Right lobe of liver (tissue), 6 donors: Measurements from ENCODE around the gene MAP3K7. TPM values are rescaled to one million over a fixed set of nuclear protein-coding genes. Genes with fewer than 3 reads are reported as not detected.

Source experiments
- ATAC-seq, 4 donors: fragments of 200-7000 bp; cut with Tn5 transposase; one replicate each; pipeline ENCODE4 v1.9.1; 2020; ENCODE audit warnings: mild to moderate bottlenecking in 4 of 4, moderate library complexity in 4 of 4
- DNase-seq, 3 donors: peaks; one replicate each; pipeline ENCODE4 v3.0.0-alpha.2; 2020
- H3K27ac ChIP-seq, 3 donors: fragments of 200-600 bp; one replicate each; pipeline ENCODE4 v1.8.0; 2022
- H3K27me3 ChIP-seq, 2 donors: fragments of 200-600 bp; one replicate each; pipeline ENCODE4 v1.8.0; 2022
- H3K36me3 ChIP-seq, 4 donors: fragments of 200-600 bp; sonication (generic) in 1 of 4; one replicate each; pipeline versions ENCODE4 v1.5.1 to v1.8.0; 2017 to 2022; ENCODE audit warnings: control low read depth in 1 of 4
- H3K4me1 ChIP-seq, 4 donors: fragments of 200-600 bp; sonication (generic) in 1 of 4; one replicate each; pipeline versions ENCODE4 v1.5.1 to v1.8.0; 2017 to 2022; ENCODE audit warnings: control low read depth in 1 of 4
- H3K4me3 ChIP-seq, 3 donors: fragments of 200-600 bp; one replicate each; pipeline ENCODE4 v1.8.0; 2022
- H3K9me3 ChIP-seq, 4 donors: fragments of 200-600 bp; sonication (generic) in 1 of 4; one replicate each; pipeline versions ENCODE4 v1.5.1 to v1.8.0; 2017 to 2022; ENCODE audit warnings: control low read depth in 1 of 4
- POLR2A ChIP-seq: fragments of 450-650 bp; IDR thresholded peaks from one replicate; pipeline ENCODE4 v1.6.1; 2017; ENCODE audit warnings: antibody characterized with exemption, mild to moderate bottlenecking
- WGBS: methylation state at CpG from one replicate; pipeline ENCODE4 v1.1.6; 2018; ENCODE audit warnings: low coverage, low lambda C conversion rate; ENCODE audit not compliant: insufficient coverage; ENCODE audit errors: missing lambda C conversion rate; 5-methylcytosine and 5-hydroxymethylcytosine counted together
- intact Hi-C, 2 donors: fragments of 100-400 bp; cut with DNase I; formaldehyde crosslinking; loops; one replicate each; pipeline versions ENCODE4 v1.11.2 to v1.14.1; 2022
- total RNA-seq, 6 experiments: library from RNA; depleted of rRNA in 2 of 6; stranded (reverse); fragments of >200 nt in 2 of 6; fragmentation: NEBNext Ultra II Directional in 3 of 6; extraction: Animal tissue kit (Norgen Biotek cat#: 25700) in 3 of 6; gene quantifications; one replicate each; pipeline versions ENCODE4 v1.1.0 to v1.2.4, GENCODE V29; 2016 to 2023
- TF ChIP-seq, protein P1 (sequence below), 4 donors: fragments of 200-600 bp in 3 of 4; fragments of 450-650 bp in 1 of 4; IDR thresholded peaks; one replicate each; pipeline versions ENCODE4 v1.5.1 to v1.8.0; 2016 to 2022; ENCODE audit warnings: antibody characterized with exemption in 4 of 4, mild to moderate bottlenecking in 2 of 4
- donor health status: DM: no; HTN: yes; CAD: no.
- donor health status: DM: no; HTN: no; CAD: no.
- donor health status: DM: no; HTN: no; CAD: no.
- donor health status: DM: no; HTN: yes; CAD: no.
- donor health status: DM: no; HTN: yes; CAD: no.

The MAP3K7 gene
- total RNA-seq, 6 experiments from 2014 or later = 8.1 to 12.5 (median 10.3) TPM

DNA sequence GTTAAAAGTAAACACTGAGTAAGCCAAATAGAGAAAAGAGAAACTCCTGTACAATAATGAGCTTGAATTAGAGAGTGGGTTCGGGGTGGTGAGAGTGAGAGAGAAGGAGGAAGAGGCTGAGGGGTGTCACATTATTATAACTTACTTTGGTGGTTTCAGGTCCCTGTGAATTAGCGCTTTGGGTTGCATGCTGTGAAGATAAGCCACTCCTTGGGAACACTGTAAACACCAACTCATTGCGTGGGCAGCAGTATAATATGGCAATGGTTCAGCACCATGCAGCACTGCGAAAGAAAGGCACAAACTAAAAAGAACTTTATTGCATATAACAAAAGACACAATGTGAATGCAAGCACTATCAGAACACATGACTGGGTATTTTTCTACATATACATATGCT lies 26.9 kb downstream of the MAP3K7 start:
- TF ChIP-seq, protein P1, sequence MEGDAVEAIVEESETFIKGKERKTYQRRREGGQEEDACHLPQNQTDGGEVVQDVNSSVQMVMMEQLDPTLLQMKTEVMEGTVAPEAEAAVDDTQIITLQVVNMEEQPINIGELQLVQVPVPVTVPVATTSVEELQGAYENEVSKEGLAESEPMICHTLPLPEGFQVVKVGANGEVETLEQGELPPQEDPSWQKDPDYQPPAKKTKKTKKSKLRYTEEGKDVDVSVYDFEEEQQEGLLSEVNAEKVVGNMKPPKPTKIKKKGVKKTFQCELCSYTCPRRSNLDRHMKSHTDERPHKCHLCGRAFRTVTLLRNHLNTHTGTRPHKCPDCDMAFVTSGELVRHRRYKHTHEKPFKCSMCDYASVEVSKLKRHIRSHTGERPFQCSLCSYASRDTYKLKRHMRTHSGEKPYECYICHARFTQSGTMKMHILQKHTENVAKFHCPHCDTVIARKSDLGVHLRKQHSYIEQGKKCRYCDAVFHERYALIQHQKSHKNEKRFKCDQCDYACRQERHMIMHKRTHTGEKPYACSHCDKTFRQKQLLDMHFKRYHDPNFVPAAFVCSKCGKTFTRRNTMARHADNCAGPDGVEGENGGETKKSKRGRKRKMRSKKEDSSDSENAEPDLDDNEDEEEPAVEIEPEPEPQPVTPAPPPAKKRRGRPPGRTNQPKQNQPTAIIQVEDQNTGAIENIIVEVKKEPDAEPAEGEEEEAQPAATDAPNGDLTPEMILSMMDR (IDR thresholded peaks at IDR 0.05) = no peak
- no peak for TF ChIP-seq POLR2A
- Histone ChIP-seq H3K9me3 (no peaks in the 10 kb centered on the region), H3K27me3 (no peaks in the 10 kb centered on the region), H3K4me1 (no peaks in the 10 kb centered on the region), H3K4me3 (no peak overlapping the region), H3K36me3 (peaks cover 0 to 37% (median 9%) of the 10 kb centered on the region in 4 donors), H3K27ac (no peak overlapping the region)
- ATAC-seq (no peak), DNase-seq (no peak)
- 85% methylated on average over 3 of the region's 4 CpGs for WGBS
- intact Hi-C loops = no loop called here

DNA sequence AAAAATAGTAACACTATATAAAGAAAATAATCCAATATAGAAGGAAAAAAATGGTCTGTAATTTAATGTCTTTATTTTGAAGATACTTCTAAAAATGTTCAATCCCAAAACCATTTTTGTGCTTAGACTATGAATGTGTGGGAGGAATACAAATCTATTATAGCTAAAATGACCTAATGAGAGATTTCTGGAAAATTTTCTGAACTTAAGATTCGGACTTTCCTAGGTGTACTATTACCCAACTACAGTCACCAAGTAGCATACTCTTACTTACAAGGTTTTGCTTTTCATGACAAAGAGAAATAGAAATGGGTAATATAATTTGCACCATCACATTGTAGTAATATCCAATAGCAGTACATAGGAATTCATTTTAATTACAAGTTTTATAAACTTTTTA lies 29.9 kb downstream of the MAP3K7 start:
- intact Hi-C loops = no loop called here
- H3K4me3 ChIP-seq = no peak overlapping the region
- H3K9me3 ChIP-seq = no peaks in the 10 kb centered on the region
- H3K27me3 ChIP-seq = no peaks in the 10 kb centered on the region
- ATAC-seq = no peak
- no peaks in the 10 kb centered on the region for H3K4me1 ChIP-seq
- DNase-seq = no peak
- TF ChIP-seq, protein P1 (IDR thresholded peaks at IDR 0.05) = no peak
- no peak overlapping the region for H3K27ac ChIP-seq
- WGBS = 100% methylated on average over 1 of the region's 1 CpG
- H3K36me3 ChIP-seq = peaks cover 0 to 59% (median 12%) of the 10 kb centered on the region in 4 donors

DNA sequence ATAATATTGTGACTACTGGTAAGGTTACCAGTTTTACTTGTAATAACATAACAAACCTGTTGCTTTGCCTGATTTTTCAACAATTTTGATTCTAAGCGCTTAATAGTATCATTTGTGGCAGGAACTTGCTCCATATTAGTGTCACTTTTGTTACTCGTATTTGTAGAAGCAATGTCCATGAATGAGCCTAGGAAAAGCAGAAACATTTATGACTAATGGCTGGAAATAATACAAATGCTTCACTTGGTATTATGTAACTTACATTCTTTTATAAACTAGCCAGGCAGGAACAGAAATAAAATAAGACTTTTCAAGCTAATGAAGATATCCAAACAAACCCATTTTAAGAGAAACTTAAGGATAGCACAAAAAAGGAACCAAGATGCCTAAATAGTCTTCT lies 38.9 kb downstream of the MAP3K7 start:
- 87% methylated on average over 2 of the region's 2 CpGs for WGBS

DNA sequence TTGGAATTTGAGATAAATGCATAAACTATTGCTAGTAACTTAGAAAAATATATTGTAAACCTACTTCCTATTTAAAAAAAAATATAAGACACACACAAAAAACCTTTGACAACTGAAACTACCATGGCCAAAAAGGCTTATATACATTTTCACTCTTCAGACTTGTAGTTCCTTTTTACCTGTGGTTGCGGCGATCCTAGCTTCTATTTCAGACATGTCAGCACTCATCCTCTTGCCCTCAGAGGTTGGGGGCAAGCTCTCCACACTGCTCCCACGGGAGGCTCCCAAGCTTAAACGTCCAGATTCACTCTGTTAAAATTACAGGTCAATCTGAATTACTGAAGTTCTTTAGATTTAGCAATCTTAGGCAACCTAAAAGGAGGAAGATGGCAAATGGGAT lies 39.8 kb downstream of the MAP3K7 start:
- H3K4me1 ChIP-seq = no peaks in the 10 kb centered on the region
- no peak overlapping the region for H3K4me3 ChIP-seq
- no peaks in the 10 kb centered on the region for H3K27me3 ChIP-seq
- intact Hi-C loops = no loop called here
- TF ChIP-seq POLR2A = no peak
- TF ChIP-seq, protein P1 (IDR thresholded peaks at IDR 0.05) = no peak
- no peak for DNase-seq
- H3K9me3 ChIP-seq = no peaks in the 10 kb centered on the region
- ATAC-seq = no peak
- WGBS = 88% methylated on average over 4 of the region's 4 CpGs
- H3K36me3 ChIP-seq = peaks cover 0 to 43% (median 20%) of the 10 kb centered on the region in 4 donors
- H3K27ac ChIP-seq = no peak overlapping the region

More for the DNA sequence above, 38.9 kb downstream of the MAP3K7 start:
- DNase-seq (no peak), ATAC-seq (no peak)
- H3K9me3 ChIP-seq = no peaks in the 10 kb centered on the region
- H3K36me3 ChIP-seq = peaks cover 0 to 52% (median 19%) of the 10 kb centered on the region in 4 donors
- H3K4me3 ChIP-seq = no peak overlapping the region
- H3K27me3 ChIP-seq = no peaks in the 10 kb centered on the region
- TF ChIP-seq POLR2A = no peak
- TF ChIP-seq, protein P1 (IDR thresholded peaks at IDR 0.05) = no peak
- intact Hi-C loops = no loop called here
- H3K27ac ChIP-seq = no peak overlapping the region
- H3K4me1 ChIP-seq = no peaks in the 10 kb centered on the region

DNA sequence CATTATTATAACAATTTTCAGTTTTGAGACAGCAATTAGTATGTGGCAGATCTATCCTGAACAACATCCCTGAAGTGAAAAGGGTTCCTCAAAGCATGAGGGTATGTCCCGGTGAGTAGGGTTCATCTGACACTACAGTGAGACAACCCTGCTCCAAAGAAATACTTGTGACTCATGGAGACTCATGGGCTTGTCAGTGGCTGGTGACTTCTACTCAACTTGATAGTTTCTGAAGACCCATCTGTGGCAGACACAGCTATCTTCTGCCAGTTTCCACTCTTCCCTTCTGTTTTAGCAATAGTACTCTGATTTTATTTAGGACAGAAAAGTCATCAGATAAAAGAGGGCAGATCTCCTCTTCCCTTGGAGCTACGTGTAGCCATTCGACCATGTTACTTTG lies 41.4 kb downstream of the MAP3K7 start:
- Histone ChIP-seq H3K4me3 (no peak overlapping the region), H3K27ac (no peak overlapping the region), H3K36me3 (peaks cover 0 to 41% (median 18%) of the 10 kb centered on the region in 4 donors), H3K27me3 (no peaks in the 10 kb centered on the region), H3K4me1 (no peaks in the 10 kb centered on the region), H3K9me3 (no peaks in the 10 kb centered on the region)
- TF ChIP-seq, protein P1 (IDR thresholded peaks at IDR 0.05) = no peak
- no peak for TF ChIP-seq POLR2A
- DNase-seq (no peak), ATAC-seq (no peak)
- intact Hi-C loops = no loop called here
- 94% methylated on average over 3 of the region's 3 CpGs for WGBS
